NCI-H1417 treated with DMSO at 0.1 percent for 48 hours (cell line): Measurements from ENCODE around the gene EN2.

Experiments used
- DNase-seq: peaks from one replicate; lab custom pipeline; 2025; lab: John Stamatoyannopoulos, UW

The EN2 gene

GRCh38 chr7:155458111-155458877, at the start of gene EN2:
Gene EN2, plus strand, starts transcription at chr7:155458129. Its CDS starts 249 bp downstream, at chr7:155458378.
- no peak for DNase-seq

GRCh38 chr7:155408651-155409586, 49.0 kb upstream of the EN2 start:
- no peak for DNase-seq

GRCh38 chr7:155409980-155410379, 47.9 kb upstream of the EN2 start:
- no peak for DNase-seq

- DNase-seq: no peak
Observed at GRCh38 chr7:155410431-155410830, 47.5 kb upstream of the EN2 start.

- no peak for DNase-seq
Observed at GRCh38 chr7:155411718-155412415, 46.1 kb upstream of the EN2 start.

GRCh38 chr7:155412416-155413253, 45.3 kb upstream of the EN2 start:
- no peak for DNase-seq

- no peak for DNase-seq
Observed at GRCh38 chr7:155414547-155415492, 43.1 kb upstream of the EN2 start.

- no peak for DNase-seq
Observed at GRCh38 chr7:155416646-155417380, 41.1 kb upstream of the EN2 start.

GRCh38 chr7:155418304-155418703, 39.6 kb upstream of the EN2 start:
- no peak for DNase-seq

- no peak for DNase-seq
Observed at GRCh38 chr7:155418941-155419755, 38.8 kb upstream of the EN2 start.

GRCh38 chr7:155420116-155420515, 37.8 kb upstream of the EN2 start:
- no peak for DNase-seq

GRCh38 chr7:155422151-155422550, 35.8 kb upstream of the EN2 start:
- DNase-seq: no peak

- no peak for DNase-seq
Observed at GRCh38 chr7:155422599-155423336, 35.2 kb upstream of the EN2 start.

- DNase-seq: no peak
Observed at GRCh38 chr7:155423337-155424285, 34.3 kb upstream of the EN2 start.

GRCh38 chr7:155424301-155425010, 33.5 kb upstream of the EN2 start:
- DNase-seq: no peak

GRCh38 chr7:155425011-155425340, 33.0 kb upstream of the EN2 start:
- DNase-seq: no peak
